ENCODE data around the gene MEIS2.

MEIS2 gene

GRCh38 chr15:37034835-37035748 is 65.3 kb downstream of the MEIS2 start:
- no peak for DNase-seq

GRCh38 chr15:37034392-37034791 is 66.0 kb downstream of the MEIS2 start:
- DNase-seq, result no peak

- no peak for DNase-seq
Observed at GRCh38 chr15:37032091-37032775, 68.1 kb downstream of the MEIS2 start.

- no peak for DNase-seq
Observed at GRCh38 chr15:37031198-37031597, 69.2 kb downstream of the MEIS2 start.

- DNase-seq, result no peak
Observed at GRCh38 chr15:37028625-37029296, 71.6 kb downstream of the MEIS2 start.

GRCh38 chr15:37020852-37021251 is 79.5 kb downstream of the MEIS2 start:
- no peak for DNase-seq

GRCh38 chr15:37019479-37020433 is 80.6 kb downstream of the MEIS2 start:
- DNase-seq, result no peak

- no peak for DNase-seq
Observed at GRCh38 chr15:37017031-37017625, 83.2 kb downstream of the MEIS2 start.

- DNase-seq, result no peak
Observed at GRCh38 chr15:37016231-37016630, 84.1 kb downstream of the MEIS2 start.

GRCh38 chr15:37015451-37015850 is 84.9 kb downstream of the MEIS2 start:
- DNase-seq, result no peak

GRCh38 chr15:37015035-37015434 is 85.3 kb downstream of the MEIS2 start:
- DNase-seq, result no peak

- DNase-seq, result no peak
Observed at GRCh38 chr15:37014566-37014965, 85.8 kb downstream of the MEIS2 start.

- no peak for DNase-seq
Observed at GRCh38 chr15:37014137-37014536, 86.2 kb downstream of the MEIS2 start.

GRCh38 chr15:37010595-37010994 is 89.8 kb downstream of the MEIS2 start:
- DNase-seq, result no peak

- DNase-seq, result no peak
Observed at GRCh38 chr15:37009288-37009687, 91.1 kb downstream of the MEIS2 start.

- no peak for DNase-seq
Observed at GRCh38 chr15:37008205-37008604, 92.1 kb downstream of the MEIS2 start.

- DNase-seq, result no peak
Observed at GRCh38 chr15:37007301-37007700, 93.0 kb downstream of the MEIS2 start.

- no peak for DNase-seq
Observed at GRCh38 chr15:37004981-37005735, 95.2 kb downstream of the MEIS2 start.

GRCh38 chr15:37004373-37004869 is 95.9 kb downstream of the MEIS2 start:
- no peak for DNase-seq

- DNase-seq, result no peak
Observed at GRCh38 chr15:37002041-37002672, 98.2 kb downstream of the MEIS2 start.

GRCh38 chr15:37001417-37001816 is 98.9 kb downstream of the MEIS2 start:
- DNase-seq, result no peak
